Esophagus squamous epithelium (tissue), 5 donors: ENCODE data around the gene PRPS1. TPM values are rescaled to one million over a fixed set of nuclear protein-coding genes. Genes with fewer than 3 reads are reported as not detected.

Source experiments
- DNase-seq: peaks from one replicate; lab custom pipeline; 2025; lab: John Stamatoyannopoulos, UW
- H3K27ac ChIP-seq, 4 donors: fragments of 200-600 bp; sonication (generic); one replicate each; pipeline ENCODE4 v1.5.1; 2016 to 2019; ENCODE audit warnings: mild to moderate bottlenecking in 1 of 4
- H3K27me3 ChIP-seq, 4 donors: fragments of 200-600 bp; sonication (generic); 1 replicate in 3 of 4; 2 replicates in 1 of 4; pipeline versions ENCODE4 v1.5.1 to v1.6.0; 2017 to 2021; ENCODE audit warnings: antibody characterized with exemption in 1 of 4
- H3K36me3 ChIP-seq, 3 donors: fragments of 200-600 bp; sonication (generic); one replicate each; pipeline ENCODE4 v1.5.1; 2016 to 2019
- H3K4me1 ChIP-seq, 3 donors: fragments of 200-600 bp; sonication (generic); one replicate each; pipeline ENCODE4 v1.5.1; 2017 to 2019
- H3K4me3 ChIP-seq, 4 donors: fragments of 200-600 bp; sonication (generic); 1 replicate in 3 of 4; 2 replicates in 1 of 4; pipeline ENCODE4 v1.5.1; 2016 to 2019; ENCODE audit warnings: mild to moderate bottlenecking in 2 of 4, moderate library complexity in 1 of 4
- H3K9me3 ChIP-seq, 3 donors: fragments of 200-600 bp; sonication (generic); one replicate each; pipeline ENCODE4 v1.5.1; 2016 to 2019
- POLR2A ChIP-seq, 4 donors: fragments of 450-650 bp; IDR thresholded peaks; one replicate each; pipeline ENCODE4 v1.6.1; 2017; ENCODE audit warnings: antibody characterized with exemption in 4 of 4, mild to moderate bottlenecking in 4 of 4, moderate library complexity in 3 of 4
- WGBS, 2 donors: methylation state at CpG; one replicate each; pipeline ENCODE4 v1.1.5; 2018; 5-methylcytosine and 5-hydroxymethylcytosine counted together
- intact Hi-C: fragments of 100-400 bp; cut with DNase I; formaldehyde crosslinking; loops from one replicate; pipeline ENCODE4 v1.15.0; 2022
- total RNA-seq, 4 donors: library from RNA; depleted of rRNA; stranded (reverse); fragments of >200 nt; gene quantifications; one replicate each; pipeline ENCODE4 v1.1.0, GENCODE V29; 2016
- TF ChIP-seq, protein P1 (sequence below), 6 experiments: fragments of 450-650 bp in 4 of 6; fragments of 200-600 bp in 2 of 6; sonication (generic) in 2 of 6; IDR thresholded peaks; one replicate each; pipeline ENCODE4 v1.5.1; 2016 to 2019; ENCODE audit warnings: antibody characterized with exemption in 6 of 6, mild to moderate bottlenecking in 4 of 6, moderate library complexity in 4 of 6
- donor health status: DM: yes; HTN: yes; CAD: no.

Gene PRPS1
- total RNA-seq, 4 donors from 2014 or later, result 9.1 to 18.1 (median 16.5) TPM

DNA sequence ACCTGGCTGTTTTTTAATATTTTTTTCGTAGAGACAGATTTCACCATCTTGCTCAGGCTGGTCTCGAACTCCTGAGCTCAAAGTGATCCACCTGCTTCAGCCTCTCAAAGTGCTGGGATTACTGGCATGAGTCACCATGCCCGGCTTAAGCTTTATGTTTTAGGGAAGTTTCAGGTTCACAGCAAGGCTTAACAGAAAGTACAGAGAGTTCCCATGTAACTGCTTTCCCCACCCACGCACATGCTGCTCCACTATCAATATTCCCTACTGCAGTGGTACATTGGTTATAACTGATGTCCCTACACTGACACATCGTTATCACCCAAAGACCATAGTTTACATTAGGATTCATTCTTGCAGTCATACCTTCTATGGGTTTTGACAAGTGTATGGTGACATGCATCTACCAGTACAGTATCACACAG is 62.7 kb downstream of the PRPS1 start:
- Histone ChIP-seq H3K27ac (peak overlapping the region in 2 of 4 donors; percentile 45 to 62), H3K4me1 (peaks cover 0 to 36% (median 0%) of the 10 kb centered on the region in 3 donors), H3K9me3 (no peaks in the 10 kb centered on the region), H3K4me3 (no peak overlapping the region), H3K27me3 (no peaks in the 10 kb centered on the region), H3K36me3 (no peaks in the 10 kb centered on the region)
- DNase-seq, result no peak
- WGBS, 2 donors, result 42 to 48% methylated on average over 5 of the region's 5 CpGs
- intact Hi-C loops, result no loop called here
- TF ChIP-seq, protein P1, sequence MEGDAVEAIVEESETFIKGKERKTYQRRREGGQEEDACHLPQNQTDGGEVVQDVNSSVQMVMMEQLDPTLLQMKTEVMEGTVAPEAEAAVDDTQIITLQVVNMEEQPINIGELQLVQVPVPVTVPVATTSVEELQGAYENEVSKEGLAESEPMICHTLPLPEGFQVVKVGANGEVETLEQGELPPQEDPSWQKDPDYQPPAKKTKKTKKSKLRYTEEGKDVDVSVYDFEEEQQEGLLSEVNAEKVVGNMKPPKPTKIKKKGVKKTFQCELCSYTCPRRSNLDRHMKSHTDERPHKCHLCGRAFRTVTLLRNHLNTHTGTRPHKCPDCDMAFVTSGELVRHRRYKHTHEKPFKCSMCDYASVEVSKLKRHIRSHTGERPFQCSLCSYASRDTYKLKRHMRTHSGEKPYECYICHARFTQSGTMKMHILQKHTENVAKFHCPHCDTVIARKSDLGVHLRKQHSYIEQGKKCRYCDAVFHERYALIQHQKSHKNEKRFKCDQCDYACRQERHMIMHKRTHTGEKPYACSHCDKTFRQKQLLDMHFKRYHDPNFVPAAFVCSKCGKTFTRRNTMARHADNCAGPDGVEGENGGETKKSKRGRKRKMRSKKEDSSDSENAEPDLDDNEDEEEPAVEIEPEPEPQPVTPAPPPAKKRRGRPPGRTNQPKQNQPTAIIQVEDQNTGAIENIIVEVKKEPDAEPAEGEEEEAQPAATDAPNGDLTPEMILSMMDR (IDR thresholded peaks at IDR 0.05), result no peak
- no peak for TF ChIP-seq POLR2A (IDR thresholded peaks at IDR 0.05)

DNA sequence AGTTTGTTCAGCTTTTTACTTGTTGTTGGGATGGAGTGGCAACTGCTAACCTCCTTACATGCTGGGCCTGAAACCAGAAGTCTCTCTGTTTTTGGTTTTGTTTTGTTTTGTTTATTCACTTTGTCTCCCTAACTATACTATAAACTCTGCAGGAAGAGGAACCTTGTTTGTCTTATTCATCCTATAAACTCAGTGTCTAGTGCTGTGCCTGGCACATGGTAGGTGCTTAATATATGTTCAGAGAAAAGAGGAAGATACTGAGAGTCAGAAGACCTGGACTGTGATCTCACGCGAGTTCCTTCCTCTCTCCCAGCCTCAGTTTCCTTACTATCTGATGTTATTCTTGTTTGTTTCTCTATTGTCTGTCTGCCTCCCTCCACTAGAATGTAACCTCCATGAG is 71.3 kb downstream of the PRPS1 start:
- H3K4me3 ChIP-seq, result no peak overlapping the region
- 53 to 79% methylated on average over 2 of the region's 2 CpGs for WGBS, 2 donors
- H3K36me3 ChIP-seq, result no peaks in the 10 kb centered on the region
- no peaks in the 10 kb centered on the region for H3K9me3 ChIP-seq
- no peak for DNase-seq
- TF ChIP-seq POLR2A (IDR thresholded peaks at IDR 0.05), result no peak
- TF ChIP-seq, protein P1 (IDR thresholded peaks at IDR 0.05), result no peak
- peaks cover 0 to 34% (median 18%) of the 10 kb centered on the region in 3 donors for H3K4me1 ChIP-seq
- intact Hi-C loops, result no loop called here
- no peaks in the 10 kb centered on the region for H3K27me3 ChIP-seq
- peak overlapping the region; percentile 54 to 81 (median 79) for H3K27ac ChIP-seq

DNA sequence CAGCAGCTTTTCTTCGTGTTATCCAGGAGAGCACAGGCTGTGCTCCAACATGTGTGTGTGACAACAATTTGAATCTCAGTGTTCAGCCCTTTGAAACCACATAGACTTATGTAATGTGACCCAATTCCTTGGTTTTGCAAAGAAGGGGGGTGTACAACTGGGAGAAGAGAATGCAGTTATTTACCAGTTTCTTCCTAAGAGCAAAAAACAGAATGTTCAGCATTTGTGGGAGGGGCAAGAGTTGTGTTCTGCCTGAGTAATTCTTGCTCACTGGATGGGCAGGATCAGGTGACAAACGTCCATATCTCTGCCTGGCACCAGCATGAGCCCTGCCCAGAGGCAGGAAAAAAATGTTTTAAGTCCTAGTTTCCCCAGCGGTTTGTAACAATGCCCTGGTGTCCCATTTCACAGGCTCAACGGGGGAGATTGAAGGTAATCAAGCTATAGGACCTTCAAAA is 72.0 kb downstream of the PRPS1 start:
- intact Hi-C loops, result no loop called here
- H3K4me1 ChIP-seq, result peaks cover 0 to 34% (median 18%) of the 10 kb centered on the region in 3 donors
- peak overlapping the region; percentile 54 to 81 (median 79) for H3K27ac ChIP-seq
- no peaks in the 10 kb centered on the region for H3K36me3 ChIP-seq
- no peaks in the 10 kb centered on the region for H3K27me3 ChIP-seq
- DNase-seq, result no peak
- peak in 1 of 4 donors; percentile 5 for TF ChIP-seq POLR2A (IDR thresholded peaks at IDR 0.05)
- TF ChIP-seq, protein P1 (IDR thresholded peaks at IDR 0.05), result no peak
- 0 to 16% methylated on average over 1 to 4 of the region's 4 CpGs for WGBS, 2 donors
- H3K9me3 ChIP-seq, result no peaks in the 10 kb centered on the region
- H3K4me3 ChIP-seq, result no peak overlapping the region

Other genes starting within 250 kb of the PRPS1 start
- under 1 TPM in 2 of 4 donors, not detected in 2; 0.19 to 0.62 TPM for gene FRMPD3, start 178.9 kb upstream of the PRPS1 start, total RNA-seq
- gene TSC22D3, start 147.3 kb downstream of the PRPS1 start, total RNA-seq, result 100 to 1,000 TPM in 3 of 4 donors, 10 to 100 TPM in 1; 50.2 to 558 (median 140) TPM
- not detected for gene NCBP2L, start 149.2 kb downstream of the PRPS1 start, total RNA-seq
- 10 to 100 TPM; 14.4 to 24.4 (median 17.7) TPM for gene MID2, start 197.4 kb downstream of the PRPS1 start, total RNA-seq